Ovary (tissue), 9 donors: Measurements from ENCODE around the gene MRO. TPM values are rescaled to one million over a fixed set of nuclear protein-coding genes. Genes with fewer than 3 reads are reported as not detected.

Source experiments
- DNase-seq, 5 donors: peaks; one replicate each; pipeline ENCODE4 v3.0.0-alpha.2; 2019 to 2020
- H3K27ac ChIP-seq, 2 donors: fragments of 200-600 bp; one replicate each; pipeline versions ENCODE4 v1.5.1 to v1.8.0; 2019 to 2022
- H3K27me3 ChIP-seq: fragments of 200-600 bp; one replicate; pipeline ENCODE4 v1.8.0; 2022
- H3K36me3 ChIP-seq: fragments of 200-600 bp; sonication (generic); one replicate; pipeline ENCODE4 v1.5.1; 2019
- H3K4me1 ChIP-seq: one replicate; pipeline ENCODE4 v1.8.1; 2013; ENCODE audit warnings: mild to moderate bottlenecking, moderate library complexity; ENCODE audit not compliant: insufficient read depth
- H3K4me3 ChIP-seq: fragments of 200-600 bp; sonication (generic); one replicate; pipeline ENCODE4 v1.5.1; 2017
- H3K9me3 ChIP-seq, 2 donors: fragments of 200-600 bp in 1 of 2; sonication (generic) in 1 of 2; one replicate each; pipeline versions ENCODE4 v1.5.1 to v1.8.1; 2013 to 2019; ENCODE audit warnings: mild to moderate bottlenecking in 1 of 2, moderate library complexity in 1 of 2
- EP300 ChIP-seq: sonication (generic); formaldehyde crosslinking; IDR thresholded peaks from one replicate; pipeline ENCODE4 v1.6.1; 2017; ENCODE audit warnings: antibody characterized with exemption
- POLR2A ChIP-seq: fragments of 450-650 bp; IDR thresholded peaks from one replicate; pipeline ENCODE4 v1.6.1; 2017; ENCODE audit warnings: antibody characterized with exemption, mild to moderate bottlenecking, moderate library complexity
- WGBS, 3 donors: extraction: QIAGEN DNeasy Blood & Tissue Kit in 1 of 3; methylation state at CpG; one replicate each; pipeline versions ENCODE4 v1.1.5 to v1.1.7; 2013 to 2017; 5-methylcytosine and 5-hydroxymethylcytosine counted together
- intact Hi-C, 4 donors: fragments of 100-400 bp; cut with DNase I; formaldehyde crosslinking; loops; one replicate each; pipeline versions ENCODE4 v1.11.0 to v1.15.1; 2022 to 2023
- polyA plus RNA-seq, 2 donors: library from polyadenylated mRNA; stranded (reverse); fragments of 200-250 nt in 1 of 2; fragments of 350-450 nt in 1 of 2; fragmentation: Illumina TruSeq in 1 of 2; extraction: RNeasy Lipid Tissue Mini Kit (QIAGEN cat#74804) in 1 of 2; gene quantifications; one replicate each; pipeline ENCODE4 v1.2.3, GENCODE V29; 2013 to 2014
- total RNA-seq, 7 donors: library from RNA; depleted of rRNA in 2 of 7; stranded (reverse); fragments of >200 nt in 2 of 7; fragmentation: NEBNext Ultra II Directional in 3 of 7; extraction: Animal tissue kit (Norgen Biotek cat#: 25700) in 3 of 7; gene quantifications; one replicate each; pipeline versions ENCODE4 v1.1.0 to v1.2.4, GENCODE V29; 2016 to 2023
- TF ChIP-seq, protein P1 (sequence below), 3 donors: fragments of 450-650 bp in 2 of 3; fragments of 200-600 bp in 1 of 3; IDR thresholded peaks; one replicate each; pipeline versions ENCODE4 v1.5.1 to v1.8.0; 2016 to 2022; ENCODE audit warnings: antibody characterized with exemption in 3 of 3, mild to moderate bottlenecking in 1 of 3
- donor health status: DM: no; HTN: no; CAD: no; lungs with moderate emphysema.
- donor health status: DM: no; HTN: no; CAD: no.
- donor health status: Bipolar disorder and iron deficiency.
- donor health status: DM: yes; HTN: yes; CAD: no.
- donor health status: DM: no; HTN: no; CAD: no.
- donor health status: DM: yes; HTN: yes; CAD: no.

Gene MRO
- total and polyA plus RNA-seq, 9 donors: 0.73 to 238 (median 3.2) TPM

DNA sequence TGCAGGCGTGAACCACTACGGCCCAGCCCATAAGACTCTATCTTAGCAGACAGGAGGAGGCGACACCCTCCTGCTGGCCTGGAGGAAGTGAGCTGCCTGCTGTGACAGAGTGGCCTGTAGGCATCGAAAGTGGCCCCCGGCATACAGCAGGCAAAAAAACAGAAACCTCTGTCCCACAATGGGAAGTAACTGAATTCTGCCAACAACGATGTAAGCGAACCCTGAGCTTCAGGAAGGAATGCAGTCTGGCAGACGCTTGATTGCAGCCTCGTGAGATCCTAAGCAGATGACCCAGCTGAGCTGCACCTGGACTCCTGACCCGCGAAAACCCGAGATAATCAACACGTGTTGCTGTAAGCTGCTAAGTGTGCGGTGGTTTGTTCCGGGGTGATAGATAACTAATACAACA is 13.6 kb downstream of the MRO start:
- no peaks in the 10 kb centered on the region for H3K9me3 ChIP-seq
- no peak for TF ChIP-seq POLR2A
- no peak for TF ChIP-seq EP300
- TF ChIP-seq, protein P1, sequence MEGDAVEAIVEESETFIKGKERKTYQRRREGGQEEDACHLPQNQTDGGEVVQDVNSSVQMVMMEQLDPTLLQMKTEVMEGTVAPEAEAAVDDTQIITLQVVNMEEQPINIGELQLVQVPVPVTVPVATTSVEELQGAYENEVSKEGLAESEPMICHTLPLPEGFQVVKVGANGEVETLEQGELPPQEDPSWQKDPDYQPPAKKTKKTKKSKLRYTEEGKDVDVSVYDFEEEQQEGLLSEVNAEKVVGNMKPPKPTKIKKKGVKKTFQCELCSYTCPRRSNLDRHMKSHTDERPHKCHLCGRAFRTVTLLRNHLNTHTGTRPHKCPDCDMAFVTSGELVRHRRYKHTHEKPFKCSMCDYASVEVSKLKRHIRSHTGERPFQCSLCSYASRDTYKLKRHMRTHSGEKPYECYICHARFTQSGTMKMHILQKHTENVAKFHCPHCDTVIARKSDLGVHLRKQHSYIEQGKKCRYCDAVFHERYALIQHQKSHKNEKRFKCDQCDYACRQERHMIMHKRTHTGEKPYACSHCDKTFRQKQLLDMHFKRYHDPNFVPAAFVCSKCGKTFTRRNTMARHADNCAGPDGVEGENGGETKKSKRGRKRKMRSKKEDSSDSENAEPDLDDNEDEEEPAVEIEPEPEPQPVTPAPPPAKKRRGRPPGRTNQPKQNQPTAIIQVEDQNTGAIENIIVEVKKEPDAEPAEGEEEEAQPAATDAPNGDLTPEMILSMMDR (IDR thresholded peaks at IDR 0.05): no peak
- intact Hi-C loops: no loop called here
- DNase-seq: no peak
- no peak overlapping the region for H3K27ac ChIP-seq
- no peaks in the 10 kb centered on the region for H3K36me3 ChIP-seq
- H3K4me3 ChIP-seq: no peak overlapping the region
- no peaks in the 10 kb centered on the region for H3K4me1 ChIP-seq
- H3K27me3 ChIP-seq: no peaks in the 10 kb centered on the region
- 51 to 60% (median 54%) methylated on average over 15 of the region's 15 CpGs for WGBS, 3 donors

DNA sequence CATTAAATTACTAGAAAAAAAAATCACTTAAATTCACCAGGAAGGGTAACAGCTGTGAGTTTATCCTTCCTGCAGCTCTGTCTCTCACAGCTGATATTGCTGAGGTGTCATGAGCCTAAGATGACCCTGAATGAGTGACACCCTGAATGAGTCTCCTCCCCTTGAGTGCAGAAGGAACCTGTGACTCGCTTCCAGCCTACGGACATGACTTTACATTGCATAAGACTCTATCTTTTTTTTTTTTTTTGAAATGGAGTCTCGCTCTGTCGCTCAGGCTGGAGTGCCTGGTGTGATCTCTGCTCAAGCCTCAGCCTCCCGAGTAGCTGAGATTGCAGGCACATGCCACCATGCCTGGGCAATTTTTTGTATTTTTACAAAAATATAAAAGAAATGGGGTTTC is 14.1 kb downstream of the MRO start:
- no peak overlapping the region for H3K4me3 ChIP-seq
- no peaks in the 10 kb centered on the region for H3K9me3 ChIP-seq
- no peaks in the 10 kb centered on the region for H3K27me3 ChIP-seq
- TF ChIP-seq EP300 (no peak), POLR2A (no peak)
- TF ChIP-seq, protein P1 (IDR thresholded peaks at IDR 0.05): no peak
- no peaks in the 10 kb centered on the region for H3K36me3 ChIP-seq
- no peak overlapping the region for H3K27ac ChIP-seq
- DNase-seq: no peak
- intact Hi-C loops: no loop called here
- 94 to 96% (median 94%) methylated on average over 5 of the region's 5 CpGs for WGBS, 3 donors
- no peaks in the 10 kb centered on the region for H3K4me1 ChIP-seq

DNA sequence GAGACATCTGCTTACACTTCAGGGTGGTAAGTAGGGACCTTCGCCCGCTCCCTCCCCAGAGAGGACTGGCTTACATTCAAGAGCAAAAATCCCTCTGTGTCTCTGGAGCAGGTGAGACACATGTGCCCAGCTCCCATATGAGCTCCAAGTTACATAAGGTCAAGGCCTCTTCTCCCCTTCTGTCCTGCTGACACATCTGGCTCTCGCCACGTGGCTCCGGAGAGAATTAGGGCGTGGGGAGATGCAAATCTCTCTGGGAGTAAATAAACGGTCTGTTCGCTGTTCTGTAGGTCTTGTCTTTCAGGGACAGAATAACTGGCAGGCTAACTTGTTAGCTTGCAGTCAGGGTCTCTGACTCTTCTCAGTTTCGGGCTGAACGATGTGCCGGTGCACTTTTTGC is 16.2 kb downstream of the MRO start:
- H3K9me3 ChIP-seq: no peaks in the 10 kb centered on the region
- WGBS, 3 donors: 74 to 80% (median 76%) methylated on average over 11 of the region's 11 CpGs

DNA sequence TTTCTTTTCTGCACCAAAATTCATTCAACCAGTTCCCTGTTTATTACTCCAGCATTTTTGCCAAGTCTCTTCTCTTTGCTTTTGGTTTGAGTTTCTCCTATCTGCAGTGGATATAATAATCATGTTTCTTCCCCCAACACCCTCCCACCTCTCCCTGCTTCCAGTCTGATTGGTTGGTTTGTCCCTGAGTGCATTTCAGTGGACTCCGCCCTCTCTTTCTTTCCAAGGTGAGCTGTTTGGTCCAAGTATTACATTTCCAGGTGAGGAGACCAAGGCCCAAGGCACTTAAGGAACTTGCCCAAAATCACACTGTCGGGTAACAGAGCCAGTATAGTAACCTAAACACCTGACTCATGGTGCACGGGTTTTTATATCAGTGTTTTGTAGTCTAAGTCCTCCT is 17.7 kb downstream of the MRO start:
- intact Hi-C loops: no loop called here
- Histone ChIP-seq H3K36me3 (no peaks in the 10 kb centered on the region), H3K9me3 (no peaks in the 10 kb centered on the region), H3K4me3 (no peak overlapping the region), H3K27ac (no peak overlapping the region), H3K4me1 (no peaks in the 10 kb centered on the region), H3K27me3 (no peaks in the 10 kb centered on the region)
- WGBS, 3 donors: 58 to 67% (median 59%) methylated on average over 3 of the region's 3 CpGs
- TF ChIP-seq POLR2A: no peak
- TF ChIP-seq EP300: no peak
- TF ChIP-seq, protein P1 (IDR thresholded peaks at IDR 0.05): no peak
- no peak for DNase-seq

More for the DNA sequence above, 16.2 kb downstream of the MRO start:
- TF ChIP-seq POLR2A (no peak), EP300 (no peak)
- TF ChIP-seq, protein P1 (IDR thresholded peaks at IDR 0.05): no peak
- Histone ChIP-seq H3K4me1 (no peaks in the 10 kb centered on the region), H3K36me3 (no peaks in the 10 kb centered on the region), H3K4me3 (no peak overlapping the region), H3K27me3 (no peaks in the 10 kb centered on the region), H3K27ac (no peak overlapping the region)
- intact Hi-C loops: no loop called here
- DNase-seq: no peak
